T-helper 2 cell treated with Interferon-gamma antibody and Interleukin-4, amounts not matched to agents 5 μg/mL and 100 μg/mL, for 36 hours (primary cell): ENCODE results near the gene ZCCHC24.

Source experiments
- DNase-seq: peaks from one replicate; pipeline ENCODE4 v3.0.0; 2021; ENCODE audit warnings: low spot score
- H3K27ac Mint-ChIP-seq: one replicate; pipeline ENCODE4 v1.8.0; 2021; ENCODE audit warnings: mild to moderate bottlenecking, mixed read lengths
- H3K27me3 Mint-ChIP-seq: one replicate; pipeline ENCODE4 v1.8.0; 2021; ENCODE audit warnings: low read depth, mixed read lengths
- H3K36me3 Mint-ChIP-seq: one replicate; pipeline ENCODE4 v1.8.0; 2021; ENCODE audit warnings: low read depth, mixed read lengths
- H3K4me1 Mint-ChIP-seq: one replicate; pipeline ENCODE4 v1.8.0; 2021; ENCODE audit warnings: low read depth, mixed read lengths
- H3K4me3 Mint-ChIP-seq: one replicate; pipeline ENCODE4 v1.8.0; 2022; ENCODE audit warnings: mild to moderate bottlenecking, moderate library complexity, mixed read lengths
- H3K9me3 Mint-ChIP-seq: one replicate; pipeline ENCODE4 v1.8.0; 2021; ENCODE audit warnings: mixed read lengths

Gene ZCCHC24

DNA sequence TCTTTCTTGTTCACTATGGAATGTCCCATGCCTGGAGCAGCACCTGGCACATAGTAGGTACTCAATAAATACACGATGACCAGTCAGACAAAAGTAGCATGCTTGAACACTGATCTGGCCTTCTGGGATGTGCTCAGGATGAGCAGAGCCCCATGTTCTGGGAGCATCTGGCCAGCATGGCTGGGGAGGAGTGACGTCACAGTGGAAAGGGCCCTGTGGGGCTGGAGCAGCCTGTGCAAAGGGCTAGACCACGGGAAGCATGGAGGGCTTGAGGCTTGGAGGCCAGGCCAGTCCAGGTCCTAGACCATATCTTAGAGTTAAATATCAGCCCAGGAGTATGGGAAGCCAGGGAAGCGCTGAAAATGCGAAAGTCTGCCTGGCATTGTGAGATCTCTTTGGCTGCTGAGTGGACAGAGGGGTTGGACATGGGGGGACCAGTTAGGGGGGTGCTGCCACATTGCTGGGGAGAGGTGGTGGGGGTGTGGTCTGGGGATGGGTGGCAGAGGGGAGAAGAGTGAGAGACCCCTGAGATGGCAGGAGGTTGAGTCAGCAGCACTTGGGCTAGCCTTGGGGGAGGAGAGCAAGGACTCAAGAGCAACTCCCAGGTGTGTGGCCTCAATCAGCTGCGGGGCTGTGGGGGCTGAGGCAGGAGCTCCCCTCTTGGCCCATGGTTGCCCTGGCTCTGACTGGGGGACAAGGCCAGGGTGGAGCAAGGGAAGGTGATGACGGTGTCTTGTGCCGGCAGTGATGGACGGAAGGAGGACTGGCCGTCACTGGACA lies 34.9 kb downstream of the ZCCHC24 start:
- H3K27ac Mint-ChIP-seq: no peak overlapping the region
- no peaks in the 10 kb centered on the region for H3K36me3 Mint-ChIP-seq

DNA sequence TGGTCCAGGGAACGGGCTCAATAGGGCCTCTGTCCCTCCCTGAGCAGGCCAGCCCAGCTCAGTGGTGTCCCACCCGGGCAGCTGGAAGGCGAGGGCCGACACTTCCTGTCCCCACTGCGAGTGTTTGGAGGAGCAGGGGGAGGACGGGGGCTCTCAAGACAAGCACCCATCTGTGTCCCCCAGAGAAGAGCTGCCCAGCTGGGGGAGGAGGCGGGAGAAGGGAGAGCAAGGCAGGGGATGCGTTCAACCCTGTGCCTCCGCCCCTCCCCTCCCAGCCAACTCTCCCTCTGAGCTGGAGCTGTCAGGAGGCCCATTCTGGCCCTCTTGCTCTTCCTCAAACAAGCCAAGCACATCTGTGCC lies 35.7 kb downstream of the ZCCHC24 start:
- Mint-ChIP-seq H3K4me3 (no peak overlapping the region), H3K4me1 (peaks cover 2% of the 10 kb centered on the region), H3K9me3 (no peaks in the 10 kb centered on the region), H3K27ac (no peak overlapping the region), H3K36me3 (no peaks in the 10 kb centered on the region), H3K27me3 (no peaks in the 10 kb centered on the region)
- DNase-seq: no peak

More for the DNA sequence above, 34.9 kb downstream of the ZCCHC24 start:
- no peaks in the 10 kb centered on the region for H3K9me3 Mint-ChIP-seq
- peaks cover 2% of the 10 kb centered on the region for H3K4me1 Mint-ChIP-seq
- H3K27me3 Mint-ChIP-seq: no peaks in the 10 kb centered on the region
- DNase-seq: no peak
- H3K4me3 Mint-ChIP-seq: no peak overlapping the region

DNA sequence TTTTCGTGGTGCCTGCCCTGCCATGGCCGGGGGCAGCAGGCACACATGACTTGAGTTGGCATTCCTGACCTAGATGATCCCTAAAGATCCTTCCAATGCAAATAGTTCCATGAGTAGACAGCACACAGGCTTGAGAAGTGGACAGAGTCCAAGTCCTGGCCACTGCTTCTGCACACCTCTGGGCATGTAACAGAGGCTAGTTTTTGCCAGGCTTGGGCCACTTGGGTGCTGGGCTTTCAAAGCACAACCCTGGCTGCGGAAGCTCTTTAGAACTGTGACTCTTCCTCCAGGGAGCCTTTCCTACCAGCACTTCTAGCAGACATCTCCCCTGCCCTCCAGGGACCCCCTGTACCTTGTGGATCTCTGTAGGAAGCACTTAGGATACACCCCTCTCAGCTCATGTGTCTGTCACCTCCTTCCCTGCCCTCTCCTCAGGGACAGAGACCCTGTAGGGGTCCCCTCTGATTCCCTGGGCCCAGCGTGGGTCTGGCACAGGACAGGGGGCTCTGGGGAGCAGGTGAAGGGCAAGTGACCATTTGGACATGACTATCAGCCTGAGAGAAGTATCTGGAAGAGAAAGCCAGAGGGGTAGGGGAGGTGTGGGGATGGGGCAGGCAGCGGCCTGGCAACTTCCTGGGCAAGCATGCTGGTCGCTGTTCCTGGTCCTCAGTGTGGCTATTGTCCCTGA lies 36.2 kb downstream of the ZCCHC24 start:
- no peak overlapping the region for H3K4me3 Mint-ChIP-seq
- no peak for DNase-seq
- H3K9me3 Mint-ChIP-seq: no peaks in the 10 kb centered on the region
- peaks cover 2% of the 10 kb centered on the region for H3K4me1 Mint-ChIP-seq
- no peaks in the 10 kb centered on the region for H3K27me3 Mint-ChIP-seq
- H3K27ac Mint-ChIP-seq: no peak overlapping the region
- no peaks in the 10 kb centered on the region for H3K36me3 Mint-ChIP-seq

DNA sequence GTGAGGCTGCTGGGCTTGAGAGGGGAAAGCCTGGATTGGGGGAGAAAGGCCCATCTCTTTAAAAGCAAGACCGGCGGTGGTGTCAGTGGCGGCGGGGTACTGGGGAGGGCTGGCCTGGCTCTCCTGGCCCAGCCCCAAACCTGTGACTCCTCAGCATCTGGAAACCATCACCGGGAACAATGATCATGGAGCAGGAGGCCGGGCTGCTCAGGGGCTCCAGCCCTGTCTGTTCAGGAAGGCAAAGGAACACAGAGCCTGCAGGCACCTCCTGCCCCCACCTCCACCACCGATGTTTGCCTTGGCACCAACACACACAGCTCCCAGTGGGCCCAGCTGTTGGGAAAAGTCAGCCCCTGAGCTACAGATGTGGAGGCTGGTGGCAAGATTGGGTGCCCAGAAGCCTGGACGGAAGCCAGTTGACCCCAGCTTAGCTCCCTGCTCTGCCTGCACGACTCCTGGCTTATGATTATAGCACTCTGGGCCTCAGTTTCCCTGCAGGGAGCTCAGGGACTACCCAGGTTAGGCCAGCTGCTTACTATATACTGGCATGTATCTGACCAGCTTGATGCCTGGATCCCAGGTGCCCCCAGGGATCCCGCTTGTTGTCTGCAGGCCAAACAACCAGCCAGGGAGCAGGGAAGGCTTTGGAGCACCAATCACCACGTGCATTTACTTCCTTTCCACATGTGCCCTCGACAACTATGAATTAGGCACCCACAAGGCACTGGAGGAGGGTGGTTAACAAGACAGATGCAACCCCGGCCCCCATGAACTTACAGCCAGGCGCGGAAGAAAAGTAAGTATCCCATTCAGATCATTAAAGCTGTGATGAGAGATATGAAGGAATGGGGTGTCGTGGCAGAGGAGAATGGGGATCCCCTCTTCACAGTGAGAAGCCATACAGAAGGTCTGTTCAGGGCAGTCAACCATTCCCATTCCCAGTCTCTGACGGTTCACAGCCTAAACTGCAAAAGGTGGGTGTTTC lies 37.3 kb downstream of the ZCCHC24 start:
- Mint-ChIP-seq H3K27ac (no peak overlapping the region), H3K9me3 (no peaks in the 10 kb centered on the region), H3K36me3 (no peaks in the 10 kb centered on the region), H3K4me3 (no peak overlapping the region), H3K27me3 (no peaks in the 10 kb centered on the region), H3K4me1 (no peaks in the 10 kb centered on the region)
- DNase-seq: no peak

DNA sequence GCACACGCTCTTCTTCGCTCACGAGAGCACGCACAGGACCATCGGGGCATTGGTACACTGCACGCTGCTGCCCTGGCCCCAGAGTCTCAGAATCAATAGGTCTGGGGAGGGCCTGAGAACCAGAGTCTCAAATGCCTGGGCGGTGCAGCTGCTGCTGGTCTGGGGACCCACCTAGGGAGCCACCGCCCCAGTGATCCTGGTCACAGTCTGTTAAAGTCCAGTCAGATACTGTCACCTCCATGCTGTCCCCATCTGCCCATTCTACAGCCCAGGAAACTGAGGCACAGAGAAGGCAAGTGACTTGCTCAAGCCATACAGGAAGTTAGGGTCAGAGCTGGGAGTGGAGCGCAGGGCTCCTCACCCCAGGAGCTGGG lies 38.0 kb downstream of the ZCCHC24 start:
- Mint-ChIP-seq H3K27ac (no peak overlapping the region), H3K36me3 (no peaks in the 10 kb centered on the region), H3K4me3 (no peak overlapping the region), H3K27me3 (no peaks in the 10 kb centered on the region), H3K4me1 (no peaks in the 10 kb centered on the region), H3K9me3 (no peaks in the 10 kb centered on the region)
- no peak for DNase-seq

DNA sequence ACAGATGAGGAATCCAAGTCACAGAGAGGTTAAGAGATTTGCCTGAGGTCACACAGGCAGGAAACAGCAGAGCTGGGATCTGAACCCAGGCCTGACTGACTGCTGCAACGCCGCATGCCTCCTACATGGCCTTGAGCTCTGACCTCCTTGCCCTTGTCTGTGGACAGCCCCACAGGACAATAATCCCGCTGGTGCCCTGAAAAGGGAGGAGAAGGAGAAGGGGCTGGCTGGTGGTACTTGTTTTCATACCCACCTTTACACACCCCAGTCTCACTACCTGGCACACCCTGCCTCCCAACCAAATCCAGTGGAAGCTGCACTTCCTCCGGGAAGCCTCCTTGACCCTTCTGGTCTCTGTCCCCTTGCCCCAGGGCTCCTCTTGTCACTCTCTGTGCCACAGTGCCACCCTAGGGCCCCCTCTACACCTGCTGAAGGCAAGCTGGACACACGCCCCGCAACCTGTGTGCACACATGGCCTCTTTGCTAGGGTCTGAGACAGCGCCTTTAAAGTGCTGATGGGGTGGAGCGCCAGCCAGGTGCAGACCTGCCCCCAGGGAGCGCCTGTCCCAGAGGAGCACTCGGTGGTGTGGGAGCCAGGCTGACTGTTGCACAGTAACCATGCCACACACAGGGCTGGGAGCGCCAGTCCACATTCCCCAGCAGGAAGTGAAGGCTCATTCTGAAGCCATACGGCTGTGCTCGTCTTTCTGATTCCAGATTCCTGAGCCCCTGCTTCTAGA lies 38.6 kb downstream of the ZCCHC24 start:
- Mint-ChIP-seq H3K9me3 (no peaks in the 10 kb centered on the region), H3K27me3 (no peaks in the 10 kb centered on the region), H3K4me3 (no peak overlapping the region)

DNA sequence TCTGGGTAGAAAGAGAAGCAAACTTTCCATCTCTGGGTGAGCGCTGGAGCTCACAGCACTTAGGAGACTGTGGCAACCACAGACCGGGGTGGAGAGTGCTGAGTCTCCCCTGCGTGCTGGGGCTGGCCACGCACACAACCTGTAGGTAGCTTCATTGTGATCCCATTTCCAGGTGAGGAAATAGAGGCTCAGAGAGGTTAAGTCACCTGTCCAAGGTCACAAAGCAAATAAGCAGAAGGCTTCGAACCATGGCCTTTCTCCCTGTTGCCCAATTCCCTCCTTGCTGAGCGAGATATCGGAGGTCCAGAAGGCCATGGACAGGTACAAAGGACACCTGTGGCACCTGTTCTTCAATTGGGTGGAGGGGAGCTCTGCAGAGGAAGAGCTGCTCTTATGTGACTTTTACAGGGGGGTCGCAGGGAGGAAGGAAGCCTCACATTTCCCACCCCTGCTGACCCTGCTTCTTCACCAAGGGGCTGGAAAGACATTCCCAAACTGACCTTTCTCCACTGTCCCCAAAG lies 39.4 kb downstream of the ZCCHC24 start:
- H3K36me3 Mint-ChIP-seq: no peaks in the 10 kb centered on the region
- H3K9me3 Mint-ChIP-seq: no peaks in the 10 kb centered on the region
- H3K27ac Mint-ChIP-seq: no peak overlapping the region
- DNase-seq: no peak
- no peak overlapping the region for H3K4me3 Mint-ChIP-seq
- no peaks in the 10 kb centered on the region for H3K27me3 Mint-ChIP-seq
- H3K4me1 Mint-ChIP-seq: no peaks in the 10 kb centered on the region

More for the DNA sequence above, 38.6 kb downstream of the ZCCHC24 start:
- H3K27ac Mint-ChIP-seq: no peak overlapping the region
- H3K36me3 Mint-ChIP-seq: no peaks in the 10 kb centered on the region
- H3K4me1 Mint-ChIP-seq: no peaks in the 10 kb centered on the region
- DNase-seq: no peak

DNA sequence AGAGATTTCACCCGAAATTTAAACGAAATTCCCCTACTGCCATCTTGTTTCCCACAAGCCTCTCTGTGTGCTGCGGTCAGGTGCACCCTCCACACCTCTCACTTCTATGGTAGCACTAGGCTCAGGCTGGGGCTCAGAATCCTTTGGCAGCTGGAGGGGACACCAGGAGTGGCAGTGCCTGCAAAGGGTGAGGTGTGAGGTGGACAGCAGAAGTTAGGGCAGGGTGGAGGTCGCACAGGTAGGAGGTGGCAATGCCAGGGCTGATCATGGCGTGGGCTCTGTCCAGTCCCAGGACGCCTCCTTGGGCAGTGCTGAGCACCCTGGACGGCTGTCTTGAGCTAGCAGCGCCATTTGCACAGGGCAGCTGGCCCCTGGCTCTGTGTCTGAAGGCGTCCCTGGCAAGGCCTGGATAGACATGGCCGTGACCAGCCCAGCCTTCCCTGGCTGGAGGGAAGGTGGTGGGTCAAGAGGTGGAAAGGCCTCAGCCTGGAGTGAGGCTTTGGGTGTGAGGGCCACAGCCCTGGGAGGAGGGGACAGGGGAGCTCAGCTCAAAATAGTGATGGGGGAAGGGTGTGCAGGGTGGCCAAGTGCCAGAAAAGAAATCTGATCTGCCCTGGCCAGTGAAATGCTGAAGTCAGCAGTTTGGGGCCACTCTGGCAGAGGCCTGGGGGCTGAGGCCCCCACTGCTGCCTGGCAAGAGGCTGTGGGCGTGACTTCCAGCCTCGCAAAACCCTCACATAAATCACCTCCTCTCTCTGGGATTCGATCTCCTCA lies 40.0 kb downstream of the ZCCHC24 start:
- DNase-seq: no peak
- Mint-ChIP-seq H3K36me3 (no peaks in the 10 kb centered on the region), H3K27me3 (no peaks in the 10 kb centered on the region), H3K4me1 (no peaks in the 10 kb centered on the region), H3K4me3 (no peak overlapping the region), H3K9me3 (no peaks in the 10 kb centered on the region), H3K27ac (no peak overlapping the region)

DNA sequence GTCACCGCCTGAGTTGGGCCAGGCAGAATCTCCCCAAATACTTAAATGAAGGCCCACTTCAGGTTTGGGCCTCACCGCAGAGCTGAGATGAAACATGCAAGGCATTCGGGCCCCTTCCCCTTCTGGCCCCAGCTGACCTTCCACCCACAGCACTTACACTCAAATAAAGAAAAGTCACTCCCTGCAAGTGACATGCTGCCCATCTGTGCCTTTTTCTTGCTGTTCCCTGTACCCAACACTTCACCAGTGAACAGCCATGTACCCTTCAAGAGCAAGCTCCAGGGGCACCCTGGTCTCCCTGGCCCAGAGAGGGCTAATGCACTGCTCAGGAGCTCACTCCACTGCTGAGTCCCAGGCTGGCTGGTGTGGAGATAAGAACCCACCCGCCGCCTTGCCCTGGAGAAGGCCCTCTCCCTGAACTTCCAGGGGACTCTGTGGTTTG lies 40.7 kb downstream of the ZCCHC24 start:
- Mint-ChIP-seq H3K27me3 (no peaks in the 10 kb centered on the region), H3K27ac (no peak overlapping the region), H3K4me3 (no peak overlapping the region), H3K9me3 (no peaks in the 10 kb centered on the region), H3K4me1 (no peaks in the 10 kb centered on the region), H3K36me3 (no peaks in the 10 kb centered on the region)
- no peak for DNase-seq

DNA sequence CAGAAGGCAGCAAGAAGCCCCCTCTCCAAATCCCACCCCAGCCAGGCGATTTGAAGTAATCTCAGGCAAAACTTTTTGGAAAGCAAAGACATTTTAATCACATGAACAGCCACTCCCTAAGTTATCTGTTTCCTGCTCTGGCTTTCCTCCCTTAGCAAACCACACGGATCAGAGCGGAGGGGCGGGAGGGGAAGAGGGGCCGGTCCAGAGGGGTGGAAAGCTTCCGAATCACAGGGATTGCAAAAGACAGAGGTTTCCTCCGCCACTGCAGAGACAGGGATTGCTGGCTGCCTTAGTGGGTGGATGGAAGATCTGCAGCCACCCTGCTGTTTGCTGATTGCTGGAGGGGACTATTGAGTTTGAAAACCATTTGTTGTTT lies 41.2 kb downstream of the ZCCHC24 start:
- no peak overlapping the region for H3K27ac Mint-ChIP-seq
- no peaks in the 10 kb centered on the region for H3K36me3 Mint-ChIP-seq
- no peaks in the 10 kb centered on the region for H3K4me1 Mint-ChIP-seq
- H3K4me3 Mint-ChIP-seq: no peak overlapping the region
- H3K9me3 Mint-ChIP-seq: no peaks in the 10 kb centered on the region
- DNase-seq: no peak
- no peaks in the 10 kb centered on the region for H3K27me3 Mint-ChIP-seq

DNA sequence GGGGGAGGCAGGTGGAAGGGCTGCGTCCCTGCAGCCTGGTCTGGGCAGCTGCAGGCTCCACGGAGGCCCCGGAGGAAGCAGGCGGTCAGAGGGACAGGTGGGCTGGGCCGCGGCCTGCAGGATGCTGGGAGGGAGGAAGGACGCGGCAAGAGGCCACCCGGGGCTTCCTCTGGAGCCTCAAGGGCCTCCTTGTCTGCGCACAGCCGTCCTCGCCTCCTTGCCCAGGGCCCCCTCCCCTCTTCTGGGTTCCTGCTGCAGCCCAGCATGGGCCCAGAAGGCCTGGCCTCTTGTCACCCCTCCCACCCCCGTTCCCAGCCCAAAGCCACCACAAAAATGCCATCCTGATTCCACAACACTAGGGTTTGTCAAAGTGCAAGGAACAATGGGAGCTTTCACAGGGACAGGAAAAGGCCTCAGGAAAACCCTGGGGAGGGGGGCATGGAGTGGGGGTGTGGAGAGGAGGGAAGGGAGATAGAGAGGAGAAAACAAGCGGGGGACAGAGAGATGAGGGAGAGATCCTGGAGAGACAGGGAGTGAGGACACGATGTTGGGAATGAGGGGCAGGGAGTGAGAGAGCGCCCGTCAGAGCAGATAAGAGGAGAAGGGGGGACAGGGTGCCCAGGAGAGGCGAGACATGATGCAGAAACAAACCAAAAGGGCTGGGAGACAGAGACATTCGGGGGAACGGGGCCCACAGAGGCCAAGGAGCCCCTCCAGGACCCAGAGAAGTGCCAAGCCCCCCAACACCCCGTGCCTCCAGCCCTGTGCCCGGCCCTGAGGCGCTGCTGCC lies 41.8 kb downstream of the ZCCHC24 start:
- no peaks in the 10 kb centered on the region for H3K9me3 Mint-ChIP-seq
- H3K4me3 Mint-ChIP-seq: no peak overlapping the region
- no peaks in the 10 kb centered on the region for H3K4me1 Mint-ChIP-seq
- H3K27ac Mint-ChIP-seq: no peak overlapping the region
- no peak for DNase-seq
- H3K36me3 Mint-ChIP-seq: no peaks in the 10 kb centered on the region
- no peaks in the 10 kb centered on the region for H3K27me3 Mint-ChIP-seq

DNA sequence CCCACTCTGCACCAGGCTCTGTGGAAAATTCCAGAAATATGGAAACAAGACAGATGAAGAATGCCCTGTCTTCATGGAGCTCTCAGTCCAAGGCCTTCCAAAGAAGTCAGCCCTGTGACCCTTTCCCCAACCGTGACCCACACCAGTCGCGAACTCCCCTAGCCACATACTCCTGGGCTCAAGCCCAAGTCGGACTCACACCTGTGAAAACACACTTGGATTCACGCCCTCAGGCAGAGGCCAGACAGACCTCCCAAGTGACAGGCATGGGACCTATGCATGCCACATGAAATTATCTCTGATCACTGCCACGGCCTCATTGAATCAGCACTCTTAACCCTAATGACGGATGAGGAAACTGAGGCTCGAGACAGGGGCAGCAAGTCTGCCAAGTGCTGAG lies 42.5 kb downstream of the ZCCHC24 start:
- no peak for DNase-seq
- H3K27ac Mint-ChIP-seq: no peak overlapping the region
- no peaks in the 10 kb centered on the region for H3K27me3 Mint-ChIP-seq
- H3K9me3 Mint-ChIP-seq: no peaks in the 10 kb centered on the region
- H3K4me3 Mint-ChIP-seq: no peak overlapping the region
- no peaks in the 10 kb centered on the region for H3K36me3 Mint-ChIP-seq
- no peaks in the 10 kb centered on the region for H3K4me1 Mint-ChIP-seq
